Activated CD8-positive, alpha-beta memory T cell treated with anti-CD3 and anti-CD28 coated beads for 24 hours (primary cell): ENCODE data around the gene TRIM75.
"Not testable (repeated sequence)": the region's sequence is repeated elsewhere in the genome, so short reads cannot be mapped to it uniquely, and the experiment has no call there.

ENCODE experiments used
- DNase-seq: peaks from one replicate; pipeline ENCODE4 v3.0.0-alpha.2; 2020

The TRIM75 gene

GRCh38 chr4:165053645-165054044, at the start of gene TRIM75:
Gene TRIM75 (plus strand): TSS chr4:165053866. CDS start chr4:165059148, 5,282 bp downstream.
- no peak for DNase-seq

GRCh38 chr4:165005352-165005925, 48.2 kb upstream of the TRIM75 start:
- DNase-seq: no peak

- no peak for DNase-seq
These were observed 47.2 kb upstream of the TRIM75 start for GRCh38 chr4:165006456-165006855.

- no peak for DNase-seq
These were observed 46.8 kb upstream of the TRIM75 start for GRCh38 chr4:165006886-165007285.

GRCh38 chr4:165009493-165010227, 44.0 kb upstream of the TRIM75 start:
- DNase-seq: no peak

- DNase-seq: no peak
These were observed 43.2 kb upstream of the TRIM75 start for GRCh38 chr4:165010487-165010886.

GRCh38 chr4:165010991-165011390, 42.7 kb upstream of the TRIM75 start:
- no peak for DNase-seq

- DNase-seq: no peak
These were observed 42.3 kb upstream of the TRIM75 start for GRCh38 chr4:165011403-165011802.

- DNase-seq: no peak
These were observed 40.0 kb upstream of the TRIM75 start for GRCh38 chr4:165013691-165014090.

- no peak for DNase-seq
These were observed 36.7 kb upstream of the TRIM75 start for GRCh38 chr4:165016971-165017370.

GRCh38 chr4:165019995-165020394, 33.7 kb upstream of the TRIM75 start:
- not testable (repeated sequence) for DNase-seq

GRCh38 chr4:165025782-165026181, 27.9 kb upstream of the TRIM75 start:
- not testable (repeated sequence) for DNase-seq

- no peak for DNase-seq
These were observed 25.8 kb upstream of the TRIM75 start for GRCh38 chr4:165027762-165028402.

GRCh38 chr4:165031436-165032211, 22.0 kb upstream of the TRIM75 start, which contains the start of gene TRIM60:
Gene TRIM60 (plus strand): TSS chr4:165031999. CDS start chr4:165040073, 8,074 bp downstream.
- DNase-seq: no peak

GRCh38 chr4:165048170-165048569, 5.5 kb upstream of the TRIM75 start:
- no peak for DNase-seq

- no peak for DNase-seq
These were observed 1.0 kb upstream of the TRIM75 start for GRCh38 chr4:165052627-165053026.

- no peak for DNase-seq
These were observed 1.9 kb downstream of the TRIM75 start for GRCh38 chr4:165055601-165056000.

GRCh38 chr4:165058666-165059065, 5.0 kb downstream of the TRIM75 start:
- no peak for DNase-seq

GRCh38 chr4:165059386-165059785, 5.7 kb downstream of the TRIM75 start:
- DNase-seq: no peak

- DNase-seq: no peak
These were observed 7.3 kb downstream of the TRIM75 start for GRCh38 chr4:165060938-165061337.

GRCh38 chr4:165070560-165070959, 16.9 kb downstream of the TRIM75 start:
- DNase-seq: no peak

GRCh38 chr4:165073346-165073745, 19.7 kb downstream of the TRIM75 start:
- DNase-seq: not testable (repeated sequence)

GRCh38 chr4:165077034-165077578, 23.4 kb downstream of the TRIM75 start:
- no peak for DNase-seq
